Panc1 (cell line): ENCODE results near the gene HSD17B3. TPM values are rescaled to one million over a fixed set of nuclear protein-coding genes. Genes with fewer than 3 reads are reported as not detected.

Experiments used
- ATAC-seq: fragments of 200-7000 bp; cut with Tn5 transposase; 2 replicates; pipeline ENCODE4 v1.9.1; 2020; ENCODE audit warnings: mild to moderate bottlenecking, moderate library complexity
- BruUV-seq: library from RNA; stranded (reverse); fragments of 400-500 nt; replicated peaks from 2 replicates; lab custom pipeline; 2021; lab: Mats Ljungman, UMichigan
- CTCF ChIA-PET: fragments of 300-600 bp; sonication (Branson Sonifier 250); formaldehyde crosslinking; loops from one replicate; lab custom pipeline; 2022; ENCODE audit warnings: antibody characterized with exemption; lab: Charles Lee
- POLR2A ChIA-PET: fragments of 300-600 bp; sonication (Branson Sonifier 250); formaldehyde crosslinking; loops from one replicate; lab custom pipeline; 2022; ENCODE audit warnings: antibody characterized with exemption; lab: Charles Lee
- DNase-seq: peaks from one replicate; pipeline ENCODE4 v3.0.0-alpha.2; 2010; ENCODE audit warnings: low read depth, low spot score
- H3K27ac ChIP-seq: 2 replicates; pipeline ENCODE4 v1.5.1; 2011; ENCODE audit warnings: mild to moderate bottlenecking, low read length, inconsistent platforms
- H3K27me3 ChIP-seq: fragments of 200-500 bp; sonication (Bioruptor generic); 2 replicates; pipeline ENCODE4 v1.6.0; 2014; ENCODE audit warnings: low read length, inconsistent platforms; ENCODE audit not compliant: control insufficient read depth, insufficient read depth
- H3K36me3 ChIP-seq: fragments of 200-500 bp; sonication (Bioruptor generic); 2 replicates; pipeline ENCODE4 v1.5.1; 2014; ENCODE audit warnings: inconsistent platforms, mild to moderate bottlenecking, low read length, moderate library complexity; ENCODE audit not compliant: control insufficient read depth, insufficient read depth
- H3K4me1 ChIP-seq: 2 replicates; pipeline ENCODE4 v1.5.1; 2011; ENCODE audit warnings: inconsistent platforms, mild to moderate bottlenecking, low read length, moderate library complexity; ENCODE audit not compliant: control insufficient read depth, insufficient read depth
- H3K4me3 ChIP-seq, 2 experiments: 2 replicates each; pipeline ENCODE4 v1.5.1; 2011 to 2012; ENCODE audit warnings: low read depth in 2 of 2, low read length in 2 of 2, mild to moderate bottlenecking in 2 of 2, inconsistent platforms in 1 of 2, moderate library complexity in 1 of 2
- H3K9me3 ChIP-seq: fragments of 200-500 bp; sonication (Bioruptor generic); 2 replicates; pipeline ENCODE4 v1.5.1; 2014; ENCODE audit warnings: low read depth, mild to moderate bottlenecking, inconsistent platforms, low read length, moderate library complexity; ENCODE audit not compliant: control insufficient read depth, insufficient read depth
- CTCF ChIP-seq: fragments of 450-650 bp; IDR thresholded peaks from 2 replicates; pipeline ENCODE4 v1.5.1; 2017; ENCODE audit warnings: mild to moderate bottlenecking
- POLR2AphosphoS5 ChIP-seq: IDR thresholded peaks from 2 replicates; pipeline ENCODE4 v1.6.1; 2012; ENCODE audit warnings: mild to moderate bottlenecking, low read depth, low read length, moderate library complexity
- REST ChIP-seq, 2 experiments: IDR thresholded peaks; 2 replicates each; pipeline ENCODE4 v1.6.1; 2011 to 2012; ENCODE audit warnings: low read depth in 2 of 2, control low read depth in 1 of 2, low read length in 1 of 2, mild to moderate bottlenecking in 1 of 2, moderate library complexity in 1 of 2; ENCODE audit not compliant: insufficient read depth in 1 of 2
- SIN3A ChIP-seq: IDR thresholded peaks from 2 replicates; pipeline ENCODE4 v1.6.1; 2012; ENCODE audit warnings: low read depth, mild to moderate bottlenecking, low read length, moderate library complexity, borderline replicate concordance; ENCODE audit not compliant: insufficient read depth
- TCF7L2 ChIP-seq: IDR thresholded peaks from 2 replicates; pipeline ENCODE4 v1.6.1; 2011; ENCODE audit warnings: mild to moderate bottlenecking, low read depth, low read length, inconsistent platforms
- in situ Hi-C: cut with HindIII; loops from 2 replicates; pipeline ENCODE4 v1.10.0; 2016; ENCODE audit warnings: low sequenced_read_pairs, low pct_unique_long_range_greater_than_20kb
- intact Hi-C: fragments of 100-400 bp; cut with micrococcal nuclease; formaldehyde crosslinking; loops from one replicate; pipeline ENCODE4 v1.10.0; 2022; ENCODE audit not compliant: unreplicated experiment
- total RNA-seq: library from RNA; stranded (reverse); gene quantifications from one replicate; pipeline ENCODE4 v1.2.1, GENCODE V29; 2021; ENCODE audit not compliant: unreplicated experiment

The HSD17B3 gene
- total RNA-seq, 1 experiment from 2014 or later: 0.39 TPM

- no peaks in the 10 kb centered on the region for H3K36me3 ChIP-seq
- BruUV-seq: no TSS peak
- no peak for DNase-seq
- TF ChIP-seq CTCF (no peak), TCF7L2 (no peak), SIN3A (no peak), POLR2AphosphoS5 (no peak), REST (IDR thresholded peaks at IDR 0.05; ENCODE audit: insufficient read depth in 1 of 2, low read depth in 2 of 2, low read length in 1 of 2) (no peak)
- H3K4me3 ChIP-seq: peak overlapping the region in 1 of 2 experiments; percentile 32; a peak in 2 of 4 replicates
- no peak overlapping the region for H3K27ac ChIP-seq
- intact Hi-C loops: no loop called here
- ChIA-PET CTCF (no interaction called here), POLR2A (interaction anchor here (0.6 kb wide), 1 partner anchor 120 kb away, joined by 3 read pairs; no protein-coding TSS in a partner anchor)
- H3K9me3 ChIP-seq: no peaks in the 10 kb centered on the region
- no peaks in the 10 kb centered on the region for H3K27me3 ChIP-seq
- ATAC-seq: peak; percentile 87
- in situ Hi-C loops: no loop called here
- H3K4me1 ChIP-seq: no peaks in the 10 kb centered on the region
Observed at GRCh38 chr9:96256800-96257199, 45.2 kb downstream of the HSD17B3 start.

- in situ Hi-C loops: no loop called here
- DNase-seq: no peak
Observed at GRCh38 chr9:96255698-96256097, 46.3 kb downstream of the HSD17B3 start.

More at GRCh38 chr9:96255698-96256097, 46.3 kb downstream of the HSD17B3 start:
- ATAC-seq: no peak
- ChIA-PET CTCF (no interaction called here), POLR2A (no interaction called here)
- no peaks in the 10 kb centered on the region for H3K27me3 ChIP-seq
- no peak overlapping the region for H3K27ac ChIP-seq
- no peaks in the 10 kb centered on the region for H3K4me1 ChIP-seq
- TF ChIP-seq TCF7L2 (no peak), SIN3A (no peak), CTCF (no peak), POLR2AphosphoS5 (no peak), REST (IDR thresholded peaks at IDR 0.05; ENCODE audit: insufficient read depth in 1 of 2, low read depth in 2 of 2, low read length in 1 of 2) (no peak)
- H3K9me3 ChIP-seq: no peaks in the 10 kb centered on the region
- intact Hi-C loops: no loop called here
- no peak overlapping the region for H3K4me3 ChIP-seq
- no TSS peak for BruUV-seq
- H3K36me3 ChIP-seq: no peaks in the 10 kb centered on the region
